Measurements from ENCODE around the gene KPRP.

- TF ChIP-seq CTCF (IDR thresholded peaks at IDR 0.05): no peak
- no peak for TF ChIP-seq POLR2A (IDR thresholded peaks at IDR 0.05)
- TF ChIP-seq POLR2AphosphoS5 (IDR thresholded peaks at IDR 0.05): no peak
- TF ChIP-seq EP300 (IDR thresholded peaks at IDR 0.05): no peak
Observed at GRCh38 chr1:152795686-152796085, 37.9 kb downstream of the KPRP start.

Measured in stomach (tissue), 4 donors.